Osteoblast (primary cell): ENCODE data around the gene TNN. TPM values are rescaled to one million over a fixed set of nuclear protein-coding genes. Genes with fewer than 3 reads are reported as not detected.

Experiments
- DNase-seq: peaks from one replicate; pipeline ENCODE4 v3.0.0; 2011; ENCODE audit warnings: low spot score, mixed read lengths; ENCODE audit not compliant: insufficient read length; ENCODE audit errors: missing footprints
- H2AFZ ChIP-seq: 2 replicates; pipeline ENCODE4 v1.6.0; 2011; ENCODE audit warnings: mild to moderate bottlenecking, low read length
- H3K27ac ChIP-seq: 2 replicates; pipeline ENCODE4 v1.5.1; 2011; ENCODE audit warnings: mild to moderate bottlenecking, low read depth, low read length, moderate library complexity
- H3K27me3 ChIP-seq: 2 replicates; pipeline ENCODE4 v1.6.0; 2012; ENCODE audit warnings: mild to moderate bottlenecking, control low read depth, inconsistent platforms, low read length, moderate library complexity; ENCODE audit not compliant: insufficient read depth
- H3K36me3 ChIP-seq: 2 replicates; pipeline ENCODE4 v1.5.1; 2011; ENCODE audit warnings: mild to moderate bottlenecking, low read length, control low read depth, moderate library complexity; ENCODE audit not compliant: insufficient read depth
- H3K4me1 ChIP-seq: 2 replicates; pipeline ENCODE4 v1.5.1; 2011; ENCODE audit warnings: mild to moderate bottlenecking, low read length, control low read depth, moderate library complexity; ENCODE audit not compliant: insufficient read depth
- H3K4me2 ChIP-seq: 2 replicates; pipeline ENCODE4 v1.6.0; 2011; ENCODE audit warnings: mild to moderate bottlenecking, low read length; ENCODE audit not compliant: insufficient read depth
- H3K4me3 ChIP-seq: fragments of 200-600 bp; sonication (generic); 3 replicates; pipeline ENCODE4 v1.5.1; 2012; ENCODE audit warnings: mild to moderate bottlenecking, low read length, inconsistent platforms; ENCODE audit not compliant: insufficient read depth
- H3K79me2 ChIP-seq: 2 replicates; pipeline ENCODE4 v1.6.0; 2012; ENCODE audit warnings: mild to moderate bottlenecking, low read length, control low read depth, inconsistent platforms; ENCODE audit not compliant: insufficient read depth
- H3K9me3 ChIP-seq: 2 replicates; pipeline ENCODE4 v1.5.1; 2011; ENCODE audit warnings: low read depth, low read length, control low read depth
- H4K20me1 ChIP-seq: 2 replicates; pipeline ENCODE4 v1.6.0; 2012; ENCODE audit warnings: mild to moderate bottlenecking, low read length, control low read depth; ENCODE audit not compliant: insufficient read depth
- total RNA-seq: library from RNA; depleted of rRNA; stranded (reverse); fragments of >200 nt; gene quantifications from 2 replicates; pipeline ENCODE4 v1.2.3, GENCODE V29; 2012
- TF ChIP-seq, protein P1 (sequence below): IDR thresholded peaks from 2 replicates; pipeline ENCODE4 v1.5.1; 2011; ENCODE audit warnings: mild to moderate bottlenecking, low read depth, low read length, moderate library complexity; ENCODE audit errors: extremely low read depth

Gene TNN
- total RNA-seq, 1 donor, result under 0.01 TPM

DNA sequence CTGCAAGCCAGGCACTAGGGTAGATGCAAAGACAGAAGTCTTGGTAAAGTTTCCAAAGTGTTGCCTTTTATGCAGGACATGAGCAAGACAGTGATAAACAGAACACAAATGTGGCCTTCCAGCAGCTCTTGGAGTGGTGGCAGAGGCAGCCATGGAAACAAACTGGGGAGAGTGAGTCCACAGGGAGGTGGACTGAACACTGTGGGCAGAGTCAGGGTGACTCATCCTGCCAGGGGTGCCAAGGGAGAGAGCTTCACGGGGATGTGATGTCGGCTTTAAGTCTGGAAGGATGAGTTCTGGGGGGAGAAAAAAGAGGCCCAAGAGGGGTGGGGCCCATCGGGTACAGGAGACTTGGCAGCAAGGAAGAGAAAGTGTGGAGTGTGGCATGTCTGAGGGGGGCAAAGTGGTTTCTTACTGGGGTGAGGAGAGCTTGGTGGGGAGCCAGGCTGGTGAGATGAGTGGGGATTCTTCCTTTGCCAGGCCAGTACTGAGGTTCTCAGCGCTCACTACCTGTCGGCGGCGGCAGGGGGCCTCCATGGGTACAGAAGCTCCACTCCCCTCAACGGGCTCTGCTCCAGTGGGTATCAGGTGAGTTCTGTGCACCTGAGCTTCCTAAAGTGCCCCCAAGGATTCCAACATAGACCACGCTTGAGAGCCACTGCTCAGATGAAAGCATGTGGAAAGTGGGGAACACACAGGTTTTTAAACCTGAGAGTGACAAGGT lies 83.1 kb downstream of the TNN start:
- Histone ChIP-seq H2AFZ (no peak overlapping the region), H3K9me3 (no peaks in the 10 kb centered on the region), H4K20me1 (no peaks in the 10 kb centered on the region), H3K27me3 (no peaks in the 10 kb centered on the region), H3K4me3 (no peak overlapping the region), H3K27ac (no peak overlapping the region), H3K79me2 (no peaks in the 10 kb centered on the region), H3K4me1 (peaks cover 9% of the 10 kb centered on the region), H3K4me2 (no peak overlapping the region), H3K36me3 (no peaks in the 10 kb centered on the region)
- TF ChIP-seq, protein P1, sequence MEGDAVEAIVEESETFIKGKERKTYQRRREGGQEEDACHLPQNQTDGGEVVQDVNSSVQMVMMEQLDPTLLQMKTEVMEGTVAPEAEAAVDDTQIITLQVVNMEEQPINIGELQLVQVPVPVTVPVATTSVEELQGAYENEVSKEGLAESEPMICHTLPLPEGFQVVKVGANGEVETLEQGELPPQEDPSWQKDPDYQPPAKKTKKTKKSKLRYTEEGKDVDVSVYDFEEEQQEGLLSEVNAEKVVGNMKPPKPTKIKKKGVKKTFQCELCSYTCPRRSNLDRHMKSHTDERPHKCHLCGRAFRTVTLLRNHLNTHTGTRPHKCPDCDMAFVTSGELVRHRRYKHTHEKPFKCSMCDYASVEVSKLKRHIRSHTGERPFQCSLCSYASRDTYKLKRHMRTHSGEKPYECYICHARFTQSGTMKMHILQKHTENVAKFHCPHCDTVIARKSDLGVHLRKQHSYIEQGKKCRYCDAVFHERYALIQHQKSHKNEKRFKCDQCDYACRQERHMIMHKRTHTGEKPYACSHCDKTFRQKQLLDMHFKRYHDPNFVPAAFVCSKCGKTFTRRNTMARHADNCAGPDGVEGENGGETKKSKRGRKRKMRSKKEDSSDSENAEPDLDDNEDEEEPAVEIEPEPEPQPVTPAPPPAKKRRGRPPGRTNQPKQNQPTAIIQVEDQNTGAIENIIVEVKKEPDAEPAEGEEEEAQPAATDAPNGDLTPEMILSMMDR, result no peak
- peak; percentile 93 for DNase-seq

DNA sequence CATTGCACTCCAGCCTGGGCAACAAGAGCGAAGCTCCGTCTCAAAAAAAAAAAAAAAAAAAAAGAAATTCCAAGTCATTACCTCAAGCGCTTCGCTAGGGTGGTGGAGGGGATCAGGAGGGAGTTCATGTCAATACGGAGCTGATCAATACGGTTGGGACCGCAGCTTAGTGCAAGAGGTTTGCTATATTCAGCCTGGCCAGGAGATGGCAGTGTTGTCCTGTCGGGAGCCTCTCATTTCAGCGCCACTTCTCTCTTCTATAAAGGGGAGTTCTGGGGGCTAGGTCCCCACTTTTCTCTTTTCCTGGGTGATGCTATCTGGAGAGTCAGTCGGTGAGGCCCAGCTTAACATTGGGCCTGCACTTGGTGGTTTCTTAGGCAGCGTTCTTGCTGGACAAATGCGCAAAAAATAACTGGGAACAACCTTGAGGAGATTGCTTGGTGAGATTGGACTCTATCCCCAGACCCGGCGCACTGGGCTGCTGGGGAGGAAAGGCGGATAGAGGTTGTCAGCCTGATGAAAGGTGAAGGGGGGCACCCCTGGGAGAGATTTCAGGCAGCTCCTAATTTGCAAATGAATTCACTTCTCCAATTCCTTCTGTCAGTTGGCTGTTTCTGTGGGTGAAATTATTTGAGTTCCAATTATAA lies 84.5 kb downstream of the TNN start:
- Histone ChIP-seq H3K27me3 (no peaks in the 10 kb centered on the region), H3K4me2 (no peak overlapping the region), H3K4me1 (peaks cover 6% of the 10 kb centered on the region), H3K9me3 (no peaks in the 10 kb centered on the region), H3K36me3 (no peaks in the 10 kb centered on the region), H3K79me2 (no peaks in the 10 kb centered on the region), H4K20me1 (no peaks in the 10 kb centered on the region), H2AFZ (no peak overlapping the region), H3K27ac (no peak overlapping the region), H3K4me3 (no peak overlapping the region)
- no peak for DNase-seq
- TF ChIP-seq, protein P1, result peak; percentile 80

- Histone ChIP-seq H3K4me3 (no peak overlapping the region), H2AFZ (no peak overlapping the region), H4K20me1 (no peaks in the 10 kb centered on the region), H3K9me3 (no peaks in the 10 kb centered on the region), H3K27ac (no peak overlapping the region), H3K79me2 (no peaks in the 10 kb centered on the region), H3K36me3 (no peaks in the 10 kb centered on the region), H3K4me1 (peaks cover 6% of the 10 kb centered on the region), H3K27me3 (no peaks in the 10 kb centered on the region), H3K4me2 (no peak overlapping the region)
- peak; percentile 82 for DNase-seq
- TF ChIP-seq, protein P1, result peak; percentile 90
Measured at GRCh38 chr1:175154629-175155472, 87.2 kb downstream of the TNN start.

DNA sequence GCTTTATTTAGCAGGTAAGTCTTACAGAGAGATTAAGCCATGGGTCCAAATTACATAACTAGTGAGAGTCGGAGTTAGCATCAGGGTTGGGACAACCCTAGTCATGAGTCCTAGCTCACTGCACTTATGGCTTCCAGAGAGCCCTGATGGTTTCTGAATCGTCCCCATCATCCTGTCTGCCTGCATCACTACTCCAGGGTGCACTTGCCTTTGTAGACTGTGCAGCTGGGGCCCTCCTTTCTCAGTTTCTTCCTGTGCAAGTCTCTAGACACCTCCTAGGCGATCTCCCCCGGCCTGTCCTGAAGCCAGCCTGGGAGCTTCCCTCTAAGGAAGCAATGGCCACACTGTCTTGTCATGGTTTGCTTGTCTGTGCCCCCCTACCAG lies 87.8 kb downstream of the TNN start:
- TF ChIP-seq, protein P1, result no peak
- Histone ChIP-seq H4K20me1 (no peaks in the 10 kb centered on the region), H3K27ac (no peak overlapping the region), H2AFZ (no peak overlapping the region), H3K9me3 (no peaks in the 10 kb centered on the region), H3K4me3 (no peak overlapping the region), H3K79me2 (no peaks in the 10 kb centered on the region), H3K36me3 (no peaks in the 10 kb centered on the region), H3K4me2 (no peak overlapping the region), H3K27me3 (no peaks in the 10 kb centered on the region), H3K4me1 (peaks cover 5% of the 10 kb centered on the region)
- DNase-seq, result no peak
